Neural crest cell (in vitro differentiated cells): Measurements from ENCODE around the gene CDON. TPM values are rescaled to one million over a fixed set of nuclear protein-coding genes. Genes with fewer than 3 reads are reported as not detected.

Experiments
- DNase-seq: peaks from one replicate; pipeline ENCODE4 v3.0.0; 2021; ENCODE audit warnings: low read depth, mixed read lengths, low spot score
- H3K27ac Mint-ChIP-seq: one replicate; pipeline ENCODE4 v1.8.0; 2021; ENCODE audit warnings: mild to moderate bottlenecking, mixed read lengths; ENCODE audit not compliant: unreplicated experiment
- H3K27me3 Mint-ChIP-seq: 2 replicates; pipeline ENCODE4 v1.8.0; 2021; ENCODE audit warnings: low read depth, mild to moderate bottlenecking, mixed read lengths
- H3K36me3 Mint-ChIP-seq: 2 replicates; pipeline ENCODE4 v1.8.0; 2021; ENCODE audit warnings: low read depth, mild to moderate bottlenecking, mixed read lengths
- H3K4me1 Mint-ChIP-seq: 2 replicates; pipeline ENCODE4 v1.8.0; 2021; ENCODE audit warnings: mixed read lengths
- H3K4me3 Mint-ChIP-seq: one replicate; pipeline ENCODE4 v1.8.0; 2021; ENCODE audit warnings: mild to moderate bottlenecking, mixed read lengths
- H3K9me3 Mint-ChIP-seq: 2 replicates; pipeline ENCODE4 v1.8.0; 2021; ENCODE audit warnings: mixed read lengths
- CTCF ChIP-seq: fragments of 200-600 bp; sonication (generic); conservative IDR thresholded peaks from 2 replicates; pipeline ENCODE4 v1.5.0; 2021; ENCODE audit warnings: antibody characterized with exemption, mild to moderate bottlenecking
- total RNA-seq: library from RNA; stranded (reverse); gene quantifications from 2 replicates; pipeline ENCODE4 v1.2.1, GENCODE V29; 2021

Gene CDON
- total RNA-seq, 1 donor from 2014 or later, result 22.1 TPM

DNA sequence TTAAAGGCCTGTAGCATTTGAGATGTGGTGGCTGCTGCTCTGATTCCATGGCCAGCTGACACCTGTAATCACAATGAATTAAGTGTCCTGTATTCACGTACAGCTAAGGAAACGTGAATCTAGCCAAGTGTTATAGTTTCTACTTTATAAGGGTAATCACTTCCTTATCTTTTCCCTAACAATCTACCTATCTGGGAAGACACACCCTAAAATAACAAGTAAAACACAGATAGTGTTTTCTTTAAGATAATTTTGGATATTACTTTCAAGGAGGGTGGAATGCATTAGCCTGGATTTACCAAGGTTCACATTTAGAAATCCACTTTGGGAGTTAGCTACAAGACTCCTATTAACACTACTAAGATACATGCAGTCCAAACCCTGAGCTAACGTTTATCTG lies 11.5 kb downstream of the CDON start:
- Mint-ChIP-seq H3K9me3 (no peaks in the 10 kb centered on the region), H3K27me3 (peaks cover 4% of the 10 kb centered on the region), H3K4me3 (no peak overlapping the region), H3K36me3 (no peaks in the 10 kb centered on the region), H3K27ac (no peak overlapping the region), H3K4me1 (peaks cover 13% of the 10 kb centered on the region)
- no peak for DNase-seq
- TF ChIP-seq CTCF, result no peak

DNA sequence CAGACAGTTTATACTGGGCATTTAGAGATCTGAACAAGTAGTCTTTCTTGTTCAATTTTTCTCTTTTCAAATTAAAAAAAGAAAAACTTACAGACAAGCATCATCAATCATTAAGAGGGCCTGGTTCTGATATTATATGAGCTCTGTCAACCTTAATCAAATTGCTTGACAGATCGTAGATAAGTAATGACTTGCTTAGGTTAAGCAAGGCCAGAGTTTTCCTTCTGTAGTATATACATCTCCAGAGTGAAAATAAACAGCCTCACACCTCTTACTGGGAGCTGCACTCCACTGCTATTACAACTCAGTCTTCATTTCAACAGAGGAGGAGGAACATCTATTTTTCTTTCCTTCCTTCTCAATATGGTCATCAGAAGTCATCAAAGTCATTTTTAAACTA lies 13.5 kb downstream of the CDON start:
- DNase-seq, result no peak
- no peak overlapping the region for H3K27ac Mint-ChIP-seq
- H3K4me1 Mint-ChIP-seq, result peaks cover 13% of the 10 kb centered on the region
- H3K9me3 Mint-ChIP-seq, result no peaks in the 10 kb centered on the region
- no peak overlapping the region for H3K4me3 Mint-ChIP-seq
- peaks cover 4% of the 10 kb centered on the region for H3K27me3 Mint-ChIP-seq
- TF ChIP-seq CTCF, result no peak
- H3K36me3 Mint-ChIP-seq, result no peaks in the 10 kb centered on the region

DNA sequence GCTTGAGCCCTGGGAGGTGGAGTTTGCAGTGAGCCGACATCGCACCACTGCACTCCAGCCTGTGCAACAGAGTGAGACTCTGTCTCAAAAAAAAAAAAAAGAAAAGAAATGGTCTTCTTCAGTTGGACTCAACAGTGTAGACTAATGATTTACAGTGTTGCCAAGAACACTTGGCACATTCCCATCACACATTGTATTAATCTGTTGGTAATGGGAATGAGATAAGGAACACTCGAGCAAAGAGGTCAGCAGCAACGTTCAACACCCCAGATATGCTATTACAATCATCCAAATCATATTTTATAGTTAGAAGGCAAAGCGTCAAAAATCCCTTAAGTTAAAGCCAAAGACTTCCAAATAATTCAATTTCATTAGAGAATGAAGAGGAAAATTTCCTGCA lies 14.5 kb downstream of the CDON start:
- H3K36me3 Mint-ChIP-seq, result no peaks in the 10 kb centered on the region

GRCh38 chr11:126046570-126047195 lies 16.0 kb downstream of the CDON start:
- H3K4me1 Mint-ChIP-seq, result peaks cover 13% of the 10 kb centered on the region
- peaks cover 4% of the 10 kb centered on the region for H3K27me3 Mint-ChIP-seq
- H3K27ac Mint-ChIP-seq, result no peak overlapping the region
- no peaks in the 10 kb centered on the region for H3K9me3 Mint-ChIP-seq
- DNase-seq, result no peak
- H3K4me3 Mint-ChIP-seq, result no peak overlapping the region
- no peaks in the 10 kb centered on the region for H3K36me3 Mint-ChIP-seq
- no peak for TF ChIP-seq CTCF

More for the DNA sequence above, 14.5 kb downstream of the CDON start:
- H3K27ac Mint-ChIP-seq, result no peak overlapping the region
- H3K9me3 Mint-ChIP-seq, result no peaks in the 10 kb centered on the region
- peaks cover 13% of the 10 kb centered on the region for H3K4me1 Mint-ChIP-seq
- no peak for DNase-seq
- peaks cover 4% of the 10 kb centered on the region for H3K27me3 Mint-ChIP-seq
- no peak overlapping the region for H3K4me3 Mint-ChIP-seq
- no peak for TF ChIP-seq CTCF

DNA sequence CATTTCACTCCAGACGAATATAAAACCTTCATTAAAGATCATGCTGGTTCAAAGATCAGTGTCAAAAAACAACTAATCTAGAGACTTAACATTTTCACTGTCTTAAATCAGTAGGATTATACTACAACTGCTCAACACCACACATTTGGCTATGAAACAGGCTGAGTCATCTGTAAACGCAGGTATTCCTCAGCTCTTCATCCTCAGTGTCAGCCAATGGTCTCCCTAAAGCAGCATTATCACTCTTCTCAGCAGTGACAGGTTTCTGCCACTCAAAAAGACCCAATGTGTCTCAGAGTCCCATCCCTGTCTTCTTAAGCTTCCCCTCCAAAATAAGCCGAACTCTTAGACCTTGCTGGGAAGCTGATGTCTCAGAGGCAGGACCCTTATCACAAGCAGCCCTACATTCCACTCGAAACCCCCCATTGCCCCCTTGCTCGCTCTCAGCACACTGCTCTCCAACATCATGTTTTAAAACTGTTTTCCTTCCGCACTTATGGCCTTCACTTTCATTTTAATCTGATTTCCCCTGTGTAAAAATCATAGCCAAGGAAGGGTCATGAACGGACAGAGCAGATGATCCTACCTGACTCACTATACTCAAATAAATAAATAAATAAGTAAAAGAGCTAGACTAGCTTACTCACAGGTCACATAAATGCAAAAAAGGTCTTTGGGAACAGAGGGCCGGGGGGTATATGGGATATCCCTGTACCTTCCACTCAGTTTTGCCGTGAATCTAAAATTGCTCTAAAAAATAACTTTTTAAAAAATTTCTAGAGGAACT lies 23.0 kb downstream of the CDON start:
- no peak for DNase-seq
- H3K9me3 Mint-ChIP-seq, result no peaks in the 10 kb centered on the region
- no peak for TF ChIP-seq CTCF
- peaks cover 13% of the 10 kb centered on the region for H3K4me1 Mint-ChIP-seq
- H3K27ac Mint-ChIP-seq, result no peak overlapping the region
- H3K36me3 Mint-ChIP-seq, result no peaks in the 10 kb centered on the region
- no peaks in the 10 kb centered on the region for H3K27me3 Mint-ChIP-seq
- H3K4me3 Mint-ChIP-seq, result no peak overlapping the region
